ENCODE data around the gene SH3PXD2B. TPM values are rescaled to one million over a fixed set of nuclear protein-coding genes. Genes with fewer than 3 reads are reported as not detected.
"Not testable (repeated sequence)": the region's sequence is repeated elsewhere in the genome, so short reads cannot be mapped to it uniquely, and the experiment has no call there.

The SH3PXD2B gene
- total RNA-seq, 1 experiment from 2014 or later = 18.5 TPM

GRCh38 chr5:172343741-172344140 is 110.6 kb downstream of the SH3PXD2B start:
- DNase-seq (ENCODE audit: low read depth) = no peak

GRCh38 chr5:172342918-172343317 is 111.4 kb downstream of the SH3PXD2B start:
- no peak for DNase-seq (ENCODE audit: low read depth)

- DNase-seq (ENCODE audit: low read depth) = no peak
Observed at GRCh38 chr5:172339264-172340180, 114.8 kb downstream of the SH3PXD2B start.

- DNase-seq (ENCODE audit: low read depth) = no peak
Observed at GRCh38 chr5:172336676-172337285, 117.5 kb downstream of the SH3PXD2B start.

GRCh38 chr5:172336264-172336663 is 118.1 kb downstream of the SH3PXD2B start:
- DNase-seq (ENCODE audit: low read depth) = no peak

- no peak for DNase-seq (ENCODE audit: low read depth)
Observed at GRCh38 chr5:172335721-172336120, 118.6 kb downstream of the SH3PXD2B start.

GRCh38 chr5:172334641-172335040 is 119.7 kb downstream of the SH3PXD2B start:
- no peak for DNase-seq (ENCODE audit: low read depth)

- DNase-seq (ENCODE audit: low read depth) = no peak
Observed at GRCh38 chr5:172334196-172334595, 120.1 kb downstream of the SH3PXD2B start.

GRCh38 chr5:172326901-172327300 is 127.4 kb downstream of the SH3PXD2B start:
- DNase-seq (ENCODE audit: low read depth) = not testable (repeated sequence)

- no peak for DNase-seq (ENCODE audit: low read depth)
Observed at GRCh38 chr5:172325452-172325851, 128.9 kb downstream of the SH3PXD2B start.

GRCh38 chr5:172322028-172322965 is 132.0 kb downstream of the SH3PXD2B start:
- peak; percentile 31 for DNase-seq (ENCODE audit: low read depth)

- DNase-seq (ENCODE audit: low read depth) = no peak
Observed at GRCh38 chr5:172321593-172321992, 132.7 kb downstream of the SH3PXD2B start.

- peak; percentile 37 for DNase-seq (ENCODE audit: low read depth)
Observed at GRCh38 chr5:172319708-172320441, 134.4 kb downstream of the SH3PXD2B start.

GRCh38 chr5:172315587-172316493 is 138.5 kb downstream of the SH3PXD2B start:
- DNase-seq (ENCODE audit: low read depth) = no peak

GRCh38 chr5:172313915-172314314 is 140.4 kb downstream of the SH3PXD2B start:
- DNase-seq (ENCODE audit: low read depth) = no peak

- DNase-seq (ENCODE audit: low read depth) = no peak
Observed at GRCh38 chr5:172312286-172312685, 142.0 kb downstream of the SH3PXD2B start.

GRCh38 chr5:172311605-172312004 is 142.7 kb downstream of the SH3PXD2B start:
- DNase-seq (ENCODE audit: low read depth) = peak; percentile 68

GRCh38 chr5:172311026-172311425 is 143.3 kb downstream of the SH3PXD2B start:
- DNase-seq (ENCODE audit: low read depth) = no peak

GRCh38 chr5:172305380-172305779 is 148.9 kb downstream of the SH3PXD2B start:
- no peak for DNase-seq (ENCODE audit: low read depth)

Data from RPMI7951 (cell line).